Mucosa of descending colon (tissue), 3 donors: ENCODE data around the gene LETM1. TPM values are rescaled to one million over a fixed set of nuclear protein-coding genes. Genes with fewer than 3 reads are reported as not detected.

Experiments used
- ATAC-seq: fragments of 200-7000 bp; cut with Tn5 transposase; one replicate; pipeline ENCODE4 v1.9.1; 2020; ENCODE audit warnings: mild to moderate bottlenecking, moderate library complexity
- DNase-seq, 3 donors: peaks; one replicate each; pipeline ENCODE4 v3.0.0-alpha.2; 2020
- H3K36me3 ChIP-seq: fragments of 200-600 bp; one replicate; pipeline ENCODE4 v1.8.0; 2021; ENCODE audit warnings: low read depth, mild to moderate bottlenecking
- H3K4me1 ChIP-seq: fragments of 200-600 bp; one replicate; pipeline ENCODE4 v1.8.0; 2021; ENCODE audit warnings: low read depth, mild to moderate bottlenecking
- H3K4me3 ChIP-seq: fragments of 200-600 bp; one replicate; pipeline ENCODE4 v1.8.0; 2021; ENCODE audit warnings: mild to moderate bottlenecking
- H3K9me3 ChIP-seq: fragments of 200-600 bp; one replicate; pipeline ENCODE4 v1.8.0; 2021; ENCODE audit warnings: mild to moderate bottlenecking
- intact Hi-C, 2 donors: fragments of 100-400 bp; cut with DNase I in 1 of 2; cut with micrococcal nuclease in 1 of 2; formaldehyde crosslinking; loops; one replicate each; pipeline versions ENCODE4 v1.11.0 to v1.11.1; 2022; cut with DNase I, micrococcal nuclease
- total RNA-seq, 3 donors: library from RNA; stranded (reverse); fragmentation: NEBNext Ultra II Directional in 2 of 3; extraction: Animal tissue kit (Norgen Biotek cat#: 25700) in 2 of 3; gene quantifications; one replicate each; pipeline versions ENCODE4 v1.2.1 to v1.2.4, GENCODE V29; 2021 to 2023
- TF ChIP-seq, protein P1 (sequence below): fragments of 200-600 bp; IDR thresholded peaks from one replicate; pipeline ENCODE4 v1.8.0; 2022; ENCODE audit warnings: antibody characterized with exemption, mild to moderate bottlenecking
- donor health status: DM: no; HTN: no; CAD: no; lungs with moderate emphysema.
- donor health status: DM: no; HTN: no; CAD: no.
- donor health status: DM: no; HTN: yes; CAD: no.

The LETM1 gene
- total RNA-seq, 3 donors from 2014 or later: 85.5 to 160 (median 133) TPM

GRCh38 chr4:1803523-1804423 is 52.2 kb downstream of the LETM1 start:
- H3K9me3 ChIP-seq: no peaks in the 10 kb centered on the region
- TF ChIP-seq, protein P1, sequence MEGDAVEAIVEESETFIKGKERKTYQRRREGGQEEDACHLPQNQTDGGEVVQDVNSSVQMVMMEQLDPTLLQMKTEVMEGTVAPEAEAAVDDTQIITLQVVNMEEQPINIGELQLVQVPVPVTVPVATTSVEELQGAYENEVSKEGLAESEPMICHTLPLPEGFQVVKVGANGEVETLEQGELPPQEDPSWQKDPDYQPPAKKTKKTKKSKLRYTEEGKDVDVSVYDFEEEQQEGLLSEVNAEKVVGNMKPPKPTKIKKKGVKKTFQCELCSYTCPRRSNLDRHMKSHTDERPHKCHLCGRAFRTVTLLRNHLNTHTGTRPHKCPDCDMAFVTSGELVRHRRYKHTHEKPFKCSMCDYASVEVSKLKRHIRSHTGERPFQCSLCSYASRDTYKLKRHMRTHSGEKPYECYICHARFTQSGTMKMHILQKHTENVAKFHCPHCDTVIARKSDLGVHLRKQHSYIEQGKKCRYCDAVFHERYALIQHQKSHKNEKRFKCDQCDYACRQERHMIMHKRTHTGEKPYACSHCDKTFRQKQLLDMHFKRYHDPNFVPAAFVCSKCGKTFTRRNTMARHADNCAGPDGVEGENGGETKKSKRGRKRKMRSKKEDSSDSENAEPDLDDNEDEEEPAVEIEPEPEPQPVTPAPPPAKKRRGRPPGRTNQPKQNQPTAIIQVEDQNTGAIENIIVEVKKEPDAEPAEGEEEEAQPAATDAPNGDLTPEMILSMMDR: no peak
- H3K4me1 ChIP-seq: no peaks in the 10 kb centered on the region
- H3K36me3 ChIP-seq: no peaks in the 10 kb centered on the region
- DNase-seq (peak in 1 of 3 donors; percentile 21), ATAC-seq (no peak)
- H3K4me3 ChIP-seq: no peak overlapping the region
- intact Hi-C loops: loop anchor here in 1 of 2 donors (10.0 kb wide), 1 partner anchor 49 kb away; no protein-coding TSS in a partner anchor

DNA sequence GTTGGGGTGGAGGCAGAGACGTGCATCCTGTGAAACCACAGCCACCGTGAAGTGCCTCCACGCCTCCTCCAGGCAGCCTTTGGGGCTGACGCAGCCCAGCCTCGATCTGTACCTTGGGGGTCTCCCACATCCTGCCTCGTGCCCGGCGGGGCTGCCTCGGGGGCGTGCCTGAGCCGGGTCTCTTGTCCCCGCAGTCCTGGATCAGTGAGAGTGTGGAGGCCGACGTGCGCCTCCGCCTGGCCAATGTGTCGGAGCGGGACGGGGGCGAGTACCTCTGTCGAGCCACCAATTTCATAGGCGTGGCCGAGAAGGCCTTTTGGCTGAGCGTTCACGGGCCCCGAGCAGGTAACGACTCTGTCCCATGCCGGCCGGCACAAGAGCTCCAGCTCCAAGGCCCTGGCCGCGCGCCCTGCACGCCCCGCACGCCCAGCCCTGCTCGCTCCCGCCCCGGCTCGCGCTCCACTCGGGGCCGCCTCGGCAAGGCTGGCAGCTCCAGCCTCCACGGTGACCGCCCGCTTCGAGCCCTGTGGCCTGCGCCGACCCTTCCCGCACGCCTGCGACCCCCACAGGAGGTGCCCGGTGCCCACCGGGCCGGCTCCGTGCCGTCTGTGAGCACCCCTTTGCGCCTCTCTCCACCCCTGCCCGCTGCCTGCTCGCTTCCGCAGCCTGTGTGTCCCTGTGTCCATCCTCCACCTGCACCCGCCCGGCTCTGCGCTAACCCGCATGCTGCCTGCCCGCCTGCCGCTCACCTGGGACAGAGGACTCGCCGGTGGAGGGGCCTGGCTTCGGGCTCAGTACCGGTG is 53.0 kb downstream of the LETM1 start:
- DNase-seq (no peak), ATAC-seq (no peak)
- no peak overlapping the region for H3K4me3 ChIP-seq
- TF ChIP-seq, protein P1: no peak
- intact Hi-C loops: loop anchor here in 1 of 2 donors (10.0 kb wide), 1 partner anchor 48 kb away; no protein-coding TSS in a partner anchor
- H3K36me3 ChIP-seq: no peaks in the 10 kb centered on the region
- no peaks in the 10 kb centered on the region for H3K4me1 ChIP-seq
- no peaks in the 10 kb centered on the region for H3K9me3 ChIP-seq

GRCh38 chr4:1802151-1802715 is 53.7 kb downstream of the LETM1 start:
- Histone ChIP-seq H3K4me1 (no peaks in the 10 kb centered on the region), H3K4me3 (no peak overlapping the region), H3K9me3 (no peaks in the 10 kb centered on the region), H3K36me3 (no peaks in the 10 kb centered on the region)
- ATAC-seq (no peak), DNase-seq (peak in 1 of 3 donors; percentile 40)
- TF ChIP-seq, protein P1: no peak
- intact Hi-C loops: loop anchor here in 1 of 2 donors (10.0 kb wide), 1 partner anchor 47 kb away; no protein-coding TSS in a partner anchor

GRCh38 chr4:1801286-1801958 is 54.5 kb downstream of the LETM1 start:
- ATAC-seq (no peak), DNase-seq (no peak)
- intact Hi-C loops: loop anchor here in 1 of 2 donors (10.0 kb wide), 1 partner anchor 47 kb away; no protein-coding TSS in a partner anchor
- H3K36me3 ChIP-seq: no peaks in the 10 kb centered on the region
- no peak overlapping the region for H3K4me3 ChIP-seq
- H3K9me3 ChIP-seq: no peaks in the 10 kb centered on the region
- TF ChIP-seq, protein P1: no peak
- peaks cover 5% of the 10 kb centered on the region for H3K4me1 ChIP-seq

GRCh38 chr4:1800805-1801204 is 55.2 kb downstream of the LETM1 start:
- H3K9me3 ChIP-seq: no peaks in the 10 kb centered on the region
- no peak for ATAC-seq
- TF ChIP-seq, protein P1: no peak
- H3K4me1 ChIP-seq: peaks cover 12% of the 10 kb centered on the region
- no peak for DNase-seq
- no peak overlapping the region for H3K4me3 ChIP-seq
- intact Hi-C loops: loop anchor here in 1 of 2 donors (10.0 kb wide), 1 partner anchor 46 kb away; no protein-coding TSS in a partner anchor
- H3K36me3 ChIP-seq: no peaks in the 10 kb centered on the region
